NCI-H345 (cell line): Measurements from ENCODE around the gene SETD1B.
"Not testable (repeated sequence)": the region's sequence is repeated elsewhere in the genome, so short reads cannot be mapped to it uniquely, and the experiment has no call there.

Source experiments
- DNase-seq: peaks from one replicate; lab custom pipeline; 2025; lab: John Stamatoyannopoulos, UW

Gene SETD1B

DNA sequence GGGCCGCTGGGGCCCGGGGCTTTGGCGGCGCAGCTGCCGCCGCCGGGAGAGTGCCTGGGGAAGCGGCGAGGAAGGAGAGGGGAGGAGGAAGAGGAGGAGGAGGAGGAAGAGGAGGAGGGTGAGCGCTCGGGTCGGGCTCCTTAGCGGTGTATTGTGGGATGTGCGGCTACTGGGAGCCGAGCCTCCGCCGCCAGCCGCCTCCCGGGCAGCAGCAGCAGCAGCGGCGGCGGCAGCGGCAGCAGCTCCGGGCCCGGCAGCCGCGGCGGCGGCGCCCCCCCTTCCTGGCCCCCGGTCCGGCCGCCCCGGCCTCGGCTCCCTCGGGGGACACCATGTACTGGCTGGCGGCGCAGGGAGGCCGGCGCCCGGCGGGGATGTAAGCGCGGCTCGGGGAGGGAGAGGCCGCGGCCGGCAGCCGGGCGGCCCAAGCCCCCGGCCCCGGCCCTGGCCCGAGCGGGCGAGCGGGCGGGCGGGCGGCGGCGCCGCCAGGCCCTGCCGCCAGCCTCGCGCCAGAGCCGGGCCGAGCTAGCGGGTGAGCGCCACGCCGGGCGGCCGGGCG is at the start of gene SETD1B:
TSS of gene SETD1B (plus strand) at position 149 of the 556 bp plus-strand sequence. CDS start 729 bp downstream, outside the sequence.
- peak; percentile 30 for DNase-seq

DNA sequence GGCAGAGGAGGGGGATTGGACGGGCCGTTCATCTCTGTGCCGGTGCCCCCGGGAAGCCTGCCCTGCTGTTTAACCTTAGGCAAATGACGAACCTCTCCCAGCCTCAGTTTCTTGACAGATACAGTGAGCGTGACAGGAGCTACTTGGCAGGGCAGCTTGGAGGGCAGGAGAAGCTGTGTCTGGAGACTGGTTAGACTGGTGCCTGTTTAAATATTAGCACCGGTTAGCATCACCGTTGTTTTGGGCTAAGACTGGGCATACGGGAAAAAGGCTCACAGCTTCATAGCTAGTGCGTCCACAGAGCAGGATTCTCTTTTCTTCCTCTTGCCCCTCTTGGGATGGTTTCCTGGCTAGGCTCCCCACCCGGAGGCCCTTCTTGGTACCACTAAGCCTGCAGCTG is 49.0 kb upstream of the SETD1B start:
- DNase-seq: no peak

DNA sequence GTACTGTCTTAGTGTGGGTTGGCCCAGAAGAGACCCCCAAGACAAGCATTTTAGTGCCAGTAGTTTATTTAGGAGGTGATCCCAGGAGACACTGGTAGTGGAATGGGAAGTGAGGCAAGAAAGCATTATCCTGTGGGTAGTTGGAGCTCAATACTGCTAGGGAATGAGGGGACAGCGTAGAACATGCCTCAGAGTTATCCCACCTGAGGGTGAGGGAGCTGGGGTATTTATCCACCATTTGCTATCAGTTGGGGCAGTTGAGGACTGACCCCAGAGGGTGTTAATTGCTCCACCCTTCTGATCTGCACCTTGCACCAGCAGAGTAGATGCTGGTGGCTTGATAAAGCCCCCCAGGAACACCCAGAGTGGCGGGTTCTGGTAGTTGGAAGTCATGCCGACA is 48.2 kb upstream of the SETD1B start:
- DNase-seq: no peak

DNA sequence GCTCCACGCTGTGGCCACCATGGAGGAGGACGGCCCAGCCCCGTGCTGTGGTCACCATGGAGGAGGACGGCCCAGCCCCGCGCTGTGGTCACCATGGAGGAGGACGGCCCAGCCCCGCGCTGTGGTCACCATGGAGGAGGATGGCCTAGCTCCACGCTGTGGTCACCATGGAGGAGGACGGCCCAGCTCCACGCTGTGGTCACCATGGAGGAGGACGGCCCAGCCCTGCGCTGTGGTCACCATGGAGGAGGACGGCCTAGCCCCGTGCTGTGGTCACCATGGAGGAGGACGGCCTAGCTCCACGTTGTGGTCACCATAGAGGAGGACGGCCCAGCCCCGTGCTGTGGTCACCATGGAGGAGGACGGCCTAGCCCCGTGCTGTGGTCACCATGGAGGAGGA is 45.3 kb upstream of the SETD1B start:
- not testable (repeated sequence) for DNase-seq

DNA sequence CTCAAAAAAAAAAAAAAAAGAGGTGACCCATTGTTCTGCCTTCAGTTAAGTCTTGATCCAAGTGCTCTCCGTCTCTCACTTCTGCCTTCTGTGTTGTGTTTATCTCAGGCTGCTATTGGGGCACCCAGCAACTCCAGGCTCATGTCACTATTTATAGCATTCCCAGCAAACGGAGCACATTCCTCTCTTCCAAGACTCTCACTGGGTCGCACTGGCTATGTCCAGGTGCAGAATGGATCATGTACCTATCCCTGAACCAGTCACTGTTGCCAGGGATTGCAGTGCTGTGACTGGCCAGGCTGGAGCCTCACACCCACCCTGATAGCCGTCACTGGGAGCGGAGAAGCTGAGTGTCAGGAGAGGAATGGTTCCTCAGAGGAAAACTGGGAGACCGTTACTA is 41.5 kb upstream of the SETD1B start:
- DNase-seq: no peak

DNA sequence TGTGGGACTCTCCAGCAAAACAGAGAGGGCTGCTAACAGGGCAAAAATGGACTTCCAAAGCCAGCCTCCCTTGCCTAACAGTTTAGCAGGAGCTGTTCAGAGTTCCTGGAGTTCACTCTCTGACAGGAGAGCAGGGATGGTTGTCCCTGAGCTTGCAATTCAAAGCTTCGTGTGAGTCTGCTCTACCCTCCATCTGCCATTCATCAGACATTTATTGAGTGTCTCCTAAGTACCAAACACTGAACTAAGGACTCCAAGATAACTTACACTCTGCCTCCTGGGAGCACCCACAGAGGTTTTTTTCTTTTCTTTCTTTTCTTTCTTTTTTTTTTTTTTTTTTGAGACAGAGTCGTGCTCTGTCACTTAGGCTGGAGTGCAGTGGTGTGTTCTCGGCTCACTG is 39.0 kb upstream of the SETD1B start:
- no peak for DNase-seq

DNA sequence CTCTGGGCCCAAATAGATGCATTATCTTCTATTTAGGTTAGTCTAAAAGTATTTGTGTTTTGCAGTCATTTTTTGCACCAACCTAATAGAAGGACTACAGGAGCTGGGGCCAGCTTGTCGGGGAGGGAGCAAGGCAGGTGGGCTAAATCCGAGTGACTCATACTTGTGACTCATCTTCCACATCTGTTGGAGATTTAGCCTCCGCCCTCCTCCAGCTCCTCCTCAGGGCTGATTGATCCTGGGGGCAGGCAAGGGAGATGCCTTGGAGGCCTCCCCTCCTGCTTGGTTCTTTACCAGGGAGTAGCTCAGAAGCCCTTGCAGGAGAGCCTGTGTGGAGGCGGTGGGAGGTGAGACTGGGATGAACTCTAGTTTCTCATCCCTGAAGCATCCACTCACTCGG is 38.2 kb upstream of the SETD1B start:
- no peak for DNase-seq

DNA sequence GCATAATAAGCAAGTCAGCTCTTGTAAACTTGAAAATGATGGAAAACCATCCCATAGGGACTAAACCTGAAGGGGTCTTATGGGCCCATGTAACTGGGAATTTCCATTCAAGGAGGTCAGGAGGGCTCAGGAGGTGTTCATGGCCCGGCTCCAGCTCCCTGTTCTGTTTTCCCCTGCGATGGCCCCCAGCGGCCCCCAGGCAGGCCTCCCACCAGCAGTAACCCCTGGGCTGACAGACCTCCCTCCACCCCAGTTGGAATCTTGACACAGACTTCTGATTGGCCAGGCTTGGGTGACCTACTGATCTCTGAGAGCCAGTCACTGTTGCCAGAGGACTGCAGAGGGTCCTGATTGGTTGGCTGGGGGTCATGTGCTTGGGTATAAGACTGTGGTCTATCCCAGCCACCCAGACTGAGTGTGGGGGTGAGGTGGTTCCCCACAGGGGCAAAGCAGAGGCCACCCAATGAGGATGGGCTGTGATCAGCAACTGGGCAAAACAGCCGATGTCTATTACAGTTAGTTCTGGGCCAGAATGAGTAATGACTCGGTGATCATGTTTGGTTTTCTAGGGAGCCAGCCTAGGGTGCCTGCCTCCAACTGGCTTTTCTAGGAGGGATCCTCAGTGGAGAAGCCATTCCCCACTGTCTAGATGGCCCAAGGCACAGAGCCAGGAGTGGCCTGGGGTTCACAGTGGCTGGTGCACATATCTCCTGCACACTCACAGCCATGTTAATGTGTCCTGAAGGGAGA is 37.3 kb upstream of the SETD1B start:
- DNase-seq: no peak

DNA sequence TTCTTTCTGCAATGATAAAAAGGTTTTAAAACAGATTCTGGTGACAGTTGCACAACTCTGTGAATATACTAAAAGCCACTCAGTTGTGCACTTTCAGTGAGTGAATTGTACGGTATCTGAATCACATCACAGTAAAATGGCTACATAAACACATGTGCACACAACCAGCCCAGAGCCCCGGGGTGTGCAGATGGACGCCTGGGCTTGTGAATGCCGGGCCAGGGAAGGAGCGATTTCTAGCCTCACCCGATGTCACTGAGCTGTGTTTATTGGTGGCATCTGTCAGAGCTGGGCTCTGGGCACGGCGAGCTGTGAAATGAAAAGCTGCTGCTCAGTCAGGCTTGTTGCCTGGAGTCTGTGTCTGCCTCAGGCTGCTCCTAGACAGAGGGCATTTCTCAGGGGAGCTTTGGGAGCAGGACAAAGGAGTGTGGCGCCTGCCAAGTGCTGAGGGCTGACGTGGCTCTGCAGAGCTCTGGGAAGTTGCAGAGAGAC is 36.2 kb upstream of the SETD1B start:
- no peak for DNase-seq

DNA sequence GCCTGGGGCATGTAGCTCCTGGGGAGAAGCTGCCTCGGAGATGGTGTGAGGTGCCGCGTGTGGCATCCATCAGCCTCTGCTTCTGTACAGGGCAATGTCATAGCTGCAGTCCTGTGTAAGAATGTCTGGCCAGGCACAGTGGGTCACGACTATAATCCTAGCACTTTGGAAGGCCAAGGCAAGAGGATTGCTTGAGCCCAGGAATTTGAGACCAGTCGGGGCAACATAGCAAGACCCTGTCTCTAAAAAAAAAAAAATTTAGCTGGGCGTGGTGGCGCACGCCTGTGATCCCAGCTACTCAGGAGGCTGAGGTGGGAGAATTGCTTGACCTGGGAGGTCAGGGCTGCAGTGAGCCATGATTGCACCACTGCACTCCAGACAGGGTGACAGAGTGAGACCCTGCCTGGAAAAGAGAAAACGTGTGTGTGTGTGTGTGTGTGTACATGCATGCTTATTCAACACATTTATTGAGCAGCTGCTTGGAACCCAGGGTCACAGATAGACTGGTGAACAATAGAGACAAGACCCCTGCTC is 34.4 kb upstream of the SETD1B start:
- DNase-seq: no peak

DNA sequence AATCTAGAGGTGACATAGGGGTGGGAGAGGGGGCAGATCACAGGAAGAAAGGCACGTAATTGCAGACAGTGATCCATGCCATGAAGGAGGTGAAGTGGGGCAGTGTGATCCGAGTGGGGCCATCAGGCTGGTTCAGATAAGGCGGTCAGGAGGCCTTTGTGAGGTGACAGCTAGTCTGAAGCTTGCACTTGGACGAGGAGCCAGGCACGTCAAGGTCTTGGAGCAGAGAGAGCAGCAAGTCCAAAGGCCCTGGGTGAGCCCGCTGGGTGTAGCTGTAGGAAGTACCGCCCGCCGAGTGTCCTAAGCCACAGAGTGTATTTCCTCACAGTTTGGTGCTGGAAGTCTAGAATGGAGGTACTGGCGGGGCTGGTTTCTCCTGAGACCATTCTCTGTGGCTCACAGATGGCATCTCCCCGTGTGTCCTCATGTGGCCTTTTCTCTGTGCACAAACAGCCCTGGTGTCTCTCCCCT is 33.9 kb upstream of the SETD1B start:
- no peak for DNase-seq

DNA sequence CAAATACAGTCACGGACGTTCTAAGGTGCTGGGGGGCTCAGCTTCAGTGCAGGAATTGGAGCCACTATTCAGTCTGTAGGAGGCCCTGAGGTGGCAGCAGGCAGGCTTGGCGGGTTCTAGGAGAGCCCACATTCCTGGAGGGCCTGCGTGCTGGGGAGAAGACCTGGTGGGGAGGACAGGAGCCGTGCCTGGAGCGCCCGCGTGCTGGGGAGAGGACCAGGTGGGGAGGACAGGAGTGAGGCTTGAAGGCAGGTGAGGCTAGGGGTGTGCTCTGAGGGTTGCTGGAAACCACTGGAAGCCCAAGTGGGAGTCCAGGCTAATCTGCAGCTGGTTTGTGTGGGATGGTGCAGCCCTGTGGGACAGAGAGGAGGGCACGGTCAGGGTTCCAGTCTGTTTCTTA is 33.4 kb upstream of the SETD1B start:
- DNase-seq: no peak

DNA sequence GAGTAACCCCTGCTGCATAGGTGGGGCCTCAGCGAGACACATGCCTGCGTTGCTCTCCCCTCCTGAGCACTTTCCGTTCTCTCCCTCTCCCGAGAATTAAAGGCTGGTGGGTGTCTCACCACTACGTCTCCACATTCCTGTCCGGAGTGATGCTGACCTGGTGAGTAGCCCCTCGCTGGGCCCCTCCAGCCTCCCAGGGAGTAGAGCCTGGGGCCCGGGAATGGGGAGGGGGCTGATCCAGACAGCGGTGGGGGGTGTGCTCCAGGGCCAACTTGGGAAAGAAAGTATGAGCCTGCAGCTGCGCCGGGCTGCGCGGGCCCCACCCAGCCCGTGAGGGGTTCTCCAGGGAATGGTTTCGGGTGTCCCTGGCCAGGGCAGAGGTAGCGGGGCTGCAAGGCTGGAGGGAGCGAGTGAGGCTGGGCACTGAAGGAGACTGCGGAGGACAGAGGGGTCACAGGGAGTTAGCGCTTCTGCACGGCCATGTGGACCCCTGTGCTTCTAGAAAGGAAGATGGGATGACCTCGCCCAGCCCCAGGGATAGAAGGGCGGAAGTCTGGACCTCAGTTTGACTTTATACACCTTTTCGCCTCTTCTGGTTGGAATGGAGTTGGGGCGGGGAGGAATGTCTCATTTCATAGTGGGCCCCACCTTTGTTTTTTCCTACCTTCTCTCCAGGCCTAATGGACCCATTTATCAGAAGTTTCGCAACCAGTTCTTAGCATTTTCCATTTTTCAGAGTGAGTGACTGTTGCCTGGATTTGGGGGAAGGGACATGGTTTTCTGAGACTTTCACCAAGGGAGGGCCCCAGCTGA is 32.8 kb upstream of the SETD1B start:
- DNase-seq: no peak

DNA sequence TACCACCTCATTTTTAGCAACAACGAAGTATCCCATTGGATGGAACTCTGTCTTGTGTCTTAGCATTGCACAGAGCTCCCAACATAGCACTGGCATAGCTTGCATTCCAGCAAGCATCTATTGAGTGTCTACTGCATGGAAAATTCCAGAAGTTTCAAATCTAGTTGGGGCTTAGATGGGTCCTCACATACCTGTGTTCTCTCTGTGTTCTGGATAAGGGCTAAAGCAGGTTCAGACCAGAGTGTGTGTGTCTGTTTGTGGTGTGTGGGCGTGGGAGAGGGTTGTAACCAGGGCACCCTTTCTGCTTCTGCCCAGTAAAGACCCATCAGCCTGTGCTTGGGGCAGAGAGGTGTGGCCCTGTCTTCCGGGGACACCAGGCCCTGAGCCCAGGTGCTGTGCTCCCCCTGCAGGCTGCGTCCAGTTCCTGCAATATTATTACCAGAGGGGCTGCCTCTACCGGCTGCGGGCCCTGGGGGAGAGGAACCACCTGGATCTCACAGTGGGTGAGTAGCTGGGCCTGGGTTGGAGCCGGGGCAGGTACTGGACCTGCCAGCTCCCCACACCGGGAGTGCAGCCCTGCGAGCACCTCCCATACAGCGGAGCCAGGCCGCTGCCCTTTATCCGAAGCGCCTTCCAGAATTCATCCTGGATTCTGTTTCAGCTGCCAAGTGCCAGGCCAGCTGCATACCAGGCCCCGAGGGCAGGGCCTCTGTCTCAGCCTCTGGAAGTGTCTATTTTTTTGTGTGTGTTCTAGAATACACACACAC is 30.6 kb upstream of the SETD1B start:
- peak; percentile 64 for DNase-seq

DNA sequence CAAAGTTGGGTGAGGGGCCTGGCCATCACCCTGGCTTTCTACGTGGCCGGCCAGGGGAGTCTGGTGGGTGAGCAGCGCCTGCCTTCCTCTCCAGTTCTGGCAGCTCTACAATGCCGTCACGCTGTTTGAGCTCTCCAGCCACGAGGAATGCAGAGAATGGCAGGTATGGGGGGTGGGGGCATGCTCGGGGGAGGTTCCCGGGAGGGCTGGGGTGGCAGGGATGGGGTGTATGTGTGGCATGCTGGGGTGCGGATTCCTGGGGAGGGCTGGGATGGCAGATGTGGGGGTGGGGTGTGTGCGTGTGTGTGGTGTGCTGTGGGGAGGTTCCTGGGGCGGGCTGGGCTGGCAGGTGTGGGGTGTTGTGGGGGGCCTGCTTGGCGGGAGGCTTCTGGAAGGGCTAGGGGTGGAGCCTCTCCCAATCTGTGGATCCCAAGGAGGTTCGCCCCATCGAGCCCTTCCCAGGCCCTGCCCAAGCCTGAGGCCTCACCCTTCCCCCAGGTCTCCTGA is 28.8 kb upstream of the SETD1B start:
- no peak for DNase-seq

DNA sequence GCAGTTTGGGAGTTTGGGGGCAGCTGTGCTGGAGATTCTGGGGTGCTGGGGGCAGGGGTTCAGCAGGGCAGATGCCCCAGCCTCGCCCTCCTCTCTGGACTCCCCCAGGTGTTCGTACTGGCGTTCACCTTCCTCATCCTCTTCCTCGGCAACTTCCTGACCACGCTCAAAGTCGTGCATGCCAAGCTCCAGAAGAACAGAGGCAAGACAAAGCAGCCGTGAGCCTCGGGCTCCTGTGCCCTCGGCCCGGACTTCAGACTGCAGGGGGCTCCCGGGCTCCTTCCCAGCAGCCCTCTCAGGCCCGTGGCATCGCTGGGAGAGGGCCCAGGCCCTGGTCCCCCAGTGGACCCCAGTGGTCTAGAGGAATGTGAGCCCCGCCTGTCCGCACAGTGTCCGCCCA is 28.3 kb upstream of the SETD1B start:
- no peak for DNase-seq

DNA sequence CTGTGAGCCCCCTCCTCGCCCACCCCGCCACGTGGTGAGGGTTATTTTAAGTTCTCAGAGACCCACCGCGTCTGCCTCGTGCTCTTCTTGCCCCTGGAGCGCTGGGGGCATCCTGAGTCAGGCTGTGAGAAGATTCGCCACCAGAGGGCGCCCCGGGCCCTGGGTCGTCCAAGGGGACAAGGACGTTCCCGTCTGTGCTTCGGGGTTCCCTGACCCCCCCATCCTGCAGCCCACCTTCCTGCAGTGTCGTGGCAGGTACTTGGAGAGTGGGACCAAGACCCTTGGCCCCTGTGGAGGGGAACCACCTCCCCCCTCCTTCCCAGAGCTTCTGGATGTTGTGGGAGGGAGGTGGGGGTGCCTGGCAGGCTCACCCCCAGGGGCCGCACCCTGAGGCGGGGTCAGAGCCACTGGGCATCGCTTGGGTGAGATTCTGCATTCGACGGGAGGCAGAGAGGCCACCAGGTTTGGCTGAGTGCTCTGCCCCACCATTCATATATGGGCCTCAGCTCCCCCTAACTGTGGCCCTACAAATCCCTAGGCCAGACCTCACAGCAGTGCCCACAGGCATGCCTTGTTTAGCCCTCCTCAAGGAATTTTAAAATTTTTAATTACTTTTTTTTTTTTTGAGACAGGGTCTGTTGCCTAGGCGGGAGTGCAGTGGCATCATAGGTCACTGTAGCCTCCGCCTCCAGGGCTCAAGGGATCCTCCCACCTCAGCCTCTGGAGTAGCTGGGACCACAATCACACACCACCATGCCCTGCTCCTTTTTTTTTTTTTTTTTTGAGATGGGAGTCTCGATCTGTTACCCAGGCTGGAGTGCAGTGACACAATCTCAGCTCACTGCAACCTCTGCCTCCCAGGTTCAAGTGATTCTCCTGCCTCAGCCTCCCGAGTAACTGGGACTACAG is 27.4 kb upstream of the SETD1B start:
- peak; percentile 62 for DNase-seq

DNA sequence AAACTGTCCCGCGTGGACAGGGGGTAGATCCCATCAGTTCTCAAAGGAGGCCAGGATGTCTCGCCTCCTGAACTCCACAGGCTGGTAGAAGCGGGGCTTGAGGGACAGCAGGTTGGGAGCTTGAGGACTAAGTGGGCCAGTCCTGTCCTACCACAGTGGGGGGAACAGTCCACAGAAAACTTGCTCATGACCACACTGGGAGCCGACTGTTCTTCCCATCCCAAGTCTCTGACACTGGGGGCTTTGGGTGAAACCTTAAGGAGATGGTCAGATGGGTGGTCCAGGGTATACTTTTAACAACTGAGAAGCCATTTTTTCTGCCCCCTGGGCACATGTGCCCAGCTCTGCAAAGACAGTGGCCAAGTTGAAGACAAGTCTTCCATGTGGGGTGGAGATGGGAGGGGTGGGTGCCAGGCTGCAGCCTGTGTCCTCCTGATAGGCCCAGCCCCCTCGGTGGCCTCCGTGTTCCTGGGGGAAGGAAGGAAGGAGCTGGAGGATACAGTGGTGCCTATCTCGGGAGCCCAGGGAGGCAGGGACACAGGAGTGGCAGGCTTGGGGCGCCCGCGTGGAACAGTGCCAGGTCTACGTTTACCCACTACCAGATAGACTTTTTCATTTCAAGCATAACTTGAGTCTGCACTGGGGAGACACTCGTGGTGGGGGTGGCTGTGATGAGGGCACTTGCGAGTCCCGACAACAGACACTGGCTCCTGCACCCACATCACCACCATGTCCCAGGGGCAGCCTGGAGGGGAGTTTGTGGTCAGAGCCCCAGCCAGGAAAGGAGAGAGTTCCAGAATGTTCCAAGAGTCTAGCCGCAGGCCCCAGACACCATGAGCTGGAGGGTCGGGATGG is 25.0 kb upstream of the SETD1B start:
- DNase-seq: no peak

DNA sequence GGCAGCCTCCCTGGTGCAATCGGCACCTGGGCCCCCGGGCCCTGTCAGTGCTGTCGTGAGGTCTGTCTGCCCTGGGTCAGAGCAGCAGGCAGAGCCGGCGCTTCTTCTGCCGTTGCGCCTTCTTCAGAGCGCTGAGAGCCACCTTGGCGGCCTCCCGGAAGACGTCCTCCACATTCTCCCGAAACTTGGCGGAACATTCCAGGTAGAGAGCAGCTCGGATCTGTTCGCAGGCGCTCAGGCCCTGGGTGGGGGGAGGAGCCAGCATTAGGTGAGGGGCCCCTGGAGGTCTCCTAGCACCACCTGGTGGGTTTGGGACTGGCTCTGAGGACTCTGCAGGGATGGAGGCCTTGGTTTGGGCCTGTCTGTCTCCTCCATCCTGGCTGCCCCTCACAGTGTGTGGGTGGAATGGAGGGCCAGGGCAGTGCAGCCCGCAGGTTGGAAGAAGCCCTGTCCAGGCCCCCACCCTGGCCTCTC is 24.4 kb upstream of the SETD1B start:
- DNase-seq: no peak
